Duodenal mucosa (tissue), 2 donors: ENCODE results near the gene SLPI.

Experiments used
- H3K27ac ChIP-seq: one replicate; pipeline ENCODE4 v1.7.0; 2013; ENCODE audit warnings: low read depth, low read length
- H3K27me3 ChIP-seq, 2 donors: one replicate each; pipeline ENCODE4 v1.7.0; 2013; ENCODE audit warnings: low read length in 2 of 2, control low read depth in 1 of 2; ENCODE audit not compliant: insufficient read depth in 2 of 2, control insufficient read depth in 1 of 2
- H3K36me3 ChIP-seq, 2 donors: one replicate each; pipeline ENCODE4 v1.7.0; 2013; ENCODE audit warnings: low read length in 2 of 2, control low read depth in 1 of 2; ENCODE audit not compliant: insufficient read depth in 2 of 2, control insufficient read depth in 1 of 2
- H3K4me1 ChIP-seq, 2 donors: one replicate each; pipeline ENCODE4 v1.7.0; 2013; ENCODE audit warnings: low read length in 2 of 2, control low read depth in 1 of 2; ENCODE audit not compliant: insufficient read depth in 2 of 2, control insufficient read depth in 1 of 2
- H3K4me3 ChIP-seq, 2 donors: one replicate each; pipeline ENCODE4 v1.7.0; 2013; ENCODE audit warnings: low read length in 2 of 2, low read depth in 1 of 2
- H3K9ac ChIP-seq, 2 donors: one replicate each; pipeline ENCODE4 v1.7.0; 2013; ENCODE audit warnings: low read length in 2 of 2, low read depth in 1 of 2
- H3K9me3 ChIP-seq, 2 donors: one replicate each; pipeline ENCODE4 v1.7.0; 2013; ENCODE audit warnings: low read length in 2 of 2, control low read depth in 1 of 2; ENCODE audit not compliant: control insufficient read depth in 1 of 2

The SLPI gene

GRCh38 chr20:45253261-45253660, 1.1 kb downstream of the SLPI start:
- Histone ChIP-seq H3K4me1 (peaks cover 8 to 11% of the 10 kb centered on the region in 2 donors), H3K27ac (no peak overlapping the region), H3K27me3 (no peaks in the 10 kb centered on the region), H3K4me3 (no peak overlapping the region), H3K9ac (no peak overlapping the region), H3K9me3 (no peaks in the 10 kb centered on the region), H3K36me3 (no peaks in the 10 kb centered on the region)

- Histone ChIP-seq H3K9me3 (no peaks in the 10 kb centered on the region), H3K4me3 (no peak overlapping the region), H3K27me3 (peaks cover 0 to under 1% of the 10 kb centered on the region in 2 donors), H3K27ac (no peak overlapping the region), H3K36me3 (no peaks in the 10 kb centered on the region), H3K4me1 (peaks cover 8 to 11% of the 10 kb centered on the region in 2 donors), H3K9ac (no peak overlapping the region)
Observed at GRCh38 chr20:45251884-45252560, 2.3 kb downstream of the SLPI start.

DNA sequence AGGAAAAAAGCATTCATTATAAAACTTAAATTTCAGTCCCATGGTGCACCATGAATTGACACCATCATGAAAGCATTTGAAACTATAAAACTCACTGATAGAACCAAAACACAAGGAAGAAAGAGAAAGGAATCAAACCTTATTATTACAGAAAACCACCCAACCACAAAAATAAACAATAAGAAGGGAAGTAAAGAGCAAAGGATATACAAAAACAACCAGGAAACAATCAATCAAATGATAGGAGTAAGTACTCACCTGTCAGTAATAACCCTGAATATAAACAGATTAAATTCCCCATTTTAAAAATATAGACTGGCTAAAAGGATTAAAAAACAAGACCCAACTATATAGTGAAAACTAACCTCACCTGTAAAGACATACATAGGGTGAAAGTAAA, 5.8 kb downstream of the SLPI start:
- Histone ChIP-seq H3K9ac (no peak overlapping the region), H3K27ac (no peak overlapping the region), H3K9me3 (no peaks in the 10 kb centered on the region), H3K4me3 (no peak overlapping the region), H3K27me3 (peaks cover 9 to 20% of the 10 kb centered on the region in 2 donors), H3K4me1 (no peaks in the 10 kb centered on the region), H3K36me3 (no peaks in the 10 kb centered on the region)

- no peaks in the 10 kb centered on the region for H3K9me3 ChIP-seq
- no peak overlapping the region for H3K4me3 ChIP-seq
- peaks cover 9 to 20% of the 10 kb centered on the region in 2 donors for H3K27me3 ChIP-seq
- H3K9ac ChIP-seq = no peak overlapping the region
- H3K27ac ChIP-seq = no peak overlapping the region
- no peaks in the 10 kb centered on the region for H3K4me1 ChIP-seq
- H3K36me3 ChIP-seq = no peaks in the 10 kb centered on the region
Observed at GRCh38 chr20:45247865-45248264, 6.5 kb downstream of the SLPI start.

DNA sequence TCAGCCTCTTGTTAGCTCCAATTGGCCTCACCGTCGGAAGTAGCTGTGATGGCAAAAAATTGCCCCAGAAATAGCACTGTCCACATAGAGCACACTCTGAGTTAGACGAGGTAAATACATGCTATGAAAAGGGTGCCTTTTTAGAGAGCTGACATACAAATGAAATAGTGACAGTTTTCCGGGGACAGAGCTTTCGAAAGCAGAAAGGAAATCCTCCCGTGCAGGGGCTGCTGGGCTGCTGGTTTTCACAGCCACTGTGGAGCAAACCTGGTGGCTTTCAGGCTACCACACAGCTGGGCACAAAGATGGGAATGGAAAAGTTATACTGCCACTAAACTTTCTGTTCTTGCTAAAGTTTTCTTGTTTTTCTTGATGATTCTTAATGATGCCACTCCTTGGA, 8.3 kb downstream of the SLPI start:
- H3K27ac ChIP-seq = no peak overlapping the region
- H3K36me3 ChIP-seq = no peaks in the 10 kb centered on the region

DNA sequence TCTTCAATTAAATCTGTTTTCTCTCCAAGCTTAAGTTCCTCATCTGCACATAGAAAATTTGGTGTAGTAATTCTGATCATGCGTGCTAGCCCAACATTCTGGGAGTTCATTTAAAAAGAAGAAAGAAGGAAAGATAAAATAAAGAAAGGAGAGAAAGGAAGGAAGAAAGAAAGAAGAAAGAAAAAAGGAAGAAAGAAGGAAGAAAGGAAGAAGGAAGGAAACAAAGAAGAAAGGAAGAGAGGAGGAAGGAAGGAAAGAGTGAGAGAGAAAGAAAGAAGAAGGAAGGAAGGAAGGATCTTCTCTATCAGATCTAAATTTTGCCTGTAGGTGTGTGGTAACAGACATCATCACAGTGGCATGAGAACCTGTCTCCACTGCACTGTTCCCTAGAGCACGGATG, 16.2 kb downstream of the SLPI start:
- H3K36me3 ChIP-seq = no peaks in the 10 kb centered on the region
- peaks cover 4 to 6% of the 10 kb centered on the region in 2 donors for H3K27me3 ChIP-seq
- H3K9ac ChIP-seq = no peak overlapping the region
- no peaks in the 10 kb centered on the region for H3K4me1 ChIP-seq
- peaks cover 0 to 3% of the 10 kb centered on the region in 2 donors for H3K9me3 ChIP-seq
- no peak overlapping the region for H3K4me3 ChIP-seq
- no peak overlapping the region for H3K27ac ChIP-seq

More for the DNA sequence above, 8.3 kb downstream of the SLPI start:
- no peaks in the 10 kb centered on the region for H3K4me1 ChIP-seq
- no peaks in the 10 kb centered on the region for H3K9me3 ChIP-seq
- H3K4me3 ChIP-seq = no peak overlapping the region
- H3K27me3 ChIP-seq = peaks cover 9 to 20% of the 10 kb centered on the region in 2 donors
- no peak overlapping the region for H3K9ac ChIP-seq

DNA sequence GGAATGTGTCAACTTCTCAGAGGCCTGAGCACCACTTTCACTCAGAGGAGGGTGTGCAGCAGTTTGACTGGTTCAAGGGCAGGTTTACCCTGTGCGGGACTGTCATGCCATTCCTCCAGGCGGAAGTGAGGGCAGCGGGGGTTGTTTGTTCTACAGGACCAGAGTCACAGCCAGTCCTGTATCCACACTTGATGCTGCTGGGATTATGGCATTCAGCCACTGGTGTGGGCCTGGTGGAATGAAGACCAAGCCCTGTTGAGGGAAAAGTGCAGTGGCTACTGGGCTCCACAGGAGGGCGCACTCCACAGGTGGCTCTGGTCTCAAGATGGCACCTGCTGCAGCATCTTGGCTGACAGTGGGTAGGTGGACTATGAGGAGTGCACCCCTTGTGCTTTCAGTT, 18.4 kb downstream of the SLPI start:
- H3K27ac ChIP-seq = no peak overlapping the region
- H3K27me3 ChIP-seq = peaks cover 4 to 10% of the 10 kb centered on the region in 2 donors
- H3K4me3 ChIP-seq = no peak overlapping the region
- no peaks in the 10 kb centered on the region for H3K4me1 ChIP-seq
- H3K36me3 ChIP-seq = no peaks in the 10 kb centered on the region
- no peak overlapping the region for H3K9ac ChIP-seq
- peaks cover 0 to 3% of the 10 kb centered on the region in 2 donors for H3K9me3 ChIP-seq

- H3K4me3 ChIP-seq = no peak overlapping the region
Observed at GRCh38 chr20:45230631-45231030, 23.7 kb downstream of the SLPI start.

GRCh38 chr20:45229264-45230056, 24.9 kb downstream of the SLPI start:
- no peak overlapping the region for H3K4me3 ChIP-seq
- no peaks in the 10 kb centered on the region for H3K36me3 ChIP-seq
- no peak overlapping the region for H3K9ac ChIP-seq
- no peak overlapping the region for H3K27ac ChIP-seq
- H3K9me3 ChIP-seq = peaks cover 0 to 3% of the 10 kb centered on the region in 2 donors
- H3K27me3 ChIP-seq = peaks cover 0 to 7% of the 10 kb centered on the region in 2 donors
- no peaks in the 10 kb centered on the region for H3K4me1 ChIP-seq

More at GRCh38 chr20:45230631-45231030, 23.7 kb downstream of the SLPI start:
- no peak overlapping the region for H3K9ac ChIP-seq
- peaks cover 0 to 3% of the 10 kb centered on the region in 2 donors for H3K9me3 ChIP-seq
- H3K36me3 ChIP-seq = no peaks in the 10 kb centered on the region
- no peak overlapping the region for H3K27ac ChIP-seq
- H3K27me3 ChIP-seq = peaks cover under 1 to 6% of the 10 kb centered on the region in 2 donors
- H3K4me1 ChIP-seq = no peaks in the 10 kb centered on the region

GRCh38 chr20:45226287-45226686, 28.1 kb downstream of the SLPI start:
- Histone ChIP-seq H3K4me1 (no peaks in the 10 kb centered on the region), H3K9me3 (no peaks in the 10 kb centered on the region), H3K27me3 (peaks cover 0 to 5% of the 10 kb centered on the region in 2 donors), H3K9ac (no peak overlapping the region), H3K27ac (no peak overlapping the region), H3K4me3 (no peak overlapping the region), H3K36me3 (no peaks in the 10 kb centered on the region)
